CMK (cell line): ENCODE results near the gene DHRS9.
"Not testable (repeated sequence)": the region's sequence is repeated elsewhere in the genome, so short reads cannot be mapped to it uniquely, and the experiment has no call there.

ENCODE experiments used
- DNase-seq: peaks from one replicate; pipeline ENCODE4 v3.0.0-alpha.2; 2010; ENCODE audit warnings: low read depth

Gene DHRS9

DNA sequence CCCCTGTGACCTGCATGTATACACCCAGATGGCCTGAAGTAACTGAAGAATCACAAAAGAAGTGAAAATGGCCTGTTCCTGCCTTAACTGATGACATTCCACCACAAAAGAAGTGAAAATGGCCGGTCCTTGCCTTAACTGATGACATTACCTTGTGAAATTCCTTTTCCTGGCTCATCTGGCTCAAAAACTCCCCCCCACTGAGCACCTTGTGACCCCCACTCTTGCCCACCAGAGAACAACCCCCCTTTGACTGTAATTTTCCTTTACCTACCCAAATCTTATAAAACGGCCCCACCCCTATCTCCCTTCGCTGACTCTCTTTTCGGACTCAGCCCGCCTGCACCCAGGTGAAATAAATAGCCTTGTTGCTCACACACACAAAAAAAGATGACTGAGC, 67.1 kb downstream of the DHRS9 start:
- DNase-seq, result not testable (repeated sequence)

DNA sequence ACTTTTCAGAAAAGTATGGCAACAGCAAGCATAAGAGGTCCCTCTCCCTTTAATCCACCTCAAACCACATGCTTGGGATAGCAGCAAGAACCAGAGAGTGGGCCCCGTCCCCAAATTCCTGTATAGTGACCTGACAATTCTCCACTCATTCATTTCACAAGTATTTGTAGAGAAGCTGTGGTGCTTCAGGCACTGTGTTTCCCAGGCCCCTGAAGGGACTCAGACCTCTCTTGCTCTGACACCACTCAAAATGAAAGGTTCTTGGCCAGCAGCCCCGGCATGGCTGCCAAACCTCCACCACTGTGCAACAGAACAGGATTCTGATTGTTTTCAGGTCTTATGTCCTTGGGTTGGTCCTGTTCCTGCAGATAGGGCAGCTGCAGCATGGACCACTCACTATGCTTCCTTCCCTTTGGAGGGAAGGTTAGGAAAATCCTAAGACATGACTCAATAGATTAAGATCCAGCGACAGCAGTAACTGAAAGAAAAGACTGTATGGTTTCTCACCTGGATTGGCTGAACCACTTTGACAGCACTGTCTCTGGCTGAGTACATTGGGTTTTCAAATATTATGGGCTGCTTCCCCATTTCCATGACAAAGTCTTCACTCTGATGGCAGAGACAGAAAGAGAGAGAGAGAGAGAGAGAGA, 67.6 kb downstream of the DHRS9 start:
- DNase-seq, result no peak

DNA sequence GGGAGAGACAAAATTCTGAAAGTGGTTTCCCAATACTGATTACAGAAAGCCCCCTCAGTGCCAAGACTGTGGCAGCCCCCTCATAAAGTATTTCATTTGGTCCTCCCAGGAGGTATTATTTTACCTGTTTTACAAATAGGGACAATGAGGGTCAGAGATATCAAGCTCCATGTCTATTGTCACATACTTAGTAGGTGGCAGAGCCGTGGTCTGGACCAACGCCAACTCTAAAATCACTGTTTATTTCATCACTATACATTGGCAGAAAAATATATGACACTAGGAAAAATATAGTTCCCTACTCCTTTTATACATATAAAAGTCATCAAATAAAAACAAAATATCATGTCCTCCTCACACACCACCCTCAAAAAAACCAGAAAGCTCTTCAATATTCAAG, 68.6 kb downstream of the DHRS9 start:
- DNase-seq, result no peak

DNA sequence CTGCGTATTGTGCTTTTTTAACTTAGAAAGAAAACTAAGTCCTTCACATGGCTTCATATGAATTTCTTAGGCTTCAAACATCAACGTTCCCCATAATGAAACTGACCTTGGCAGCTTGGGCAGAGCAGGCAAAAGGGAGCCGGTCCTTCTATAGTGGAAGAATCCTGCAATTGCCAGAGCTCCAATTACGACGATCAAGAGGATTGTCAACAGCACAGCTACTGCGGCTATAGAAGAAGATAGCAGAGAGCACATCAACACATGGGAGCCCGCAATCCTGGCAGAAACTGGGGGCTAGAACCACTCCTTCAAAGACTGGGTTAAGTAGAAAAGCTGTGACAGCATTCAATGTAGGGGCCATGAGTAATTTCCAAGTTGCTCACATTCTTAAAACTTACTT, 69.8 kb downstream of the DHRS9 start:
- DNase-seq, result no peak

DNA sequence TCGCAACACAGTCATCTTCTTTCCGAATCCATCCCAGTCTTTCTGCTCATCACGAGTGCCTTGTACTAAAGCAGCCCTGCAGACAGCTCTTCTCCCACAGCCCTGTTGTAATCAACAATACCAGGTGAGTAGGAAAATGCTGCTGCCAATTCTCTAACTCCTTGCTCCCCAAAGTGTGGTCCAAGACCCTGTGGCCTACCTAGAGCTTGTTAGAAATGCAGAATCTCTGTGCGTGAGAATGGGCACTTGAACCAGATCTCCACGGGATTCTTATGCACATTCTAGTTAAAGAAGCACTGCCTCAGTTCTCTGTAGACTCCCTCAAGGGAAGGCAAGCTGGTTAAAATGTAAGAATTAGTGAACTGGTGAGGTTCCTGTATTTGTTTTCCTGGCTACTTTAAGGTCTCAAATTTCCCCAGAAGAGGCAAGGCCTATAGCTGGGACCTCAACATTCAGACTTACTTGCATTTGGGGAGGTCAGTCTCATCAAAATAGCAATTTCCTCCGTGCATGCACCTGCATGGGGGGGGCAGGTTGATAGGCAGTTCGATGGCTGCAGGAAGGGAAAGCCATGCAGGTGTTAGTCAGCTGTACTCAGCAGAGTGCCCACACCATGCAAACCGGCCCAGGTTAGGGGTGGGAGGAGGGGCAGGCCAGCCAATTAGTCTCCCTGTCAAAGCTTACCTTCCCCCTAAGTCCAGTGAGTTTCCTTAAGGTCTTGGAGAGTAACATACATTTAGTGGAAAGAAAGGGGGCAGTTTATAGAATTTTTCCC, 70.8 kb downstream of the DHRS9 start:
- no peak for DNase-seq

DNA sequence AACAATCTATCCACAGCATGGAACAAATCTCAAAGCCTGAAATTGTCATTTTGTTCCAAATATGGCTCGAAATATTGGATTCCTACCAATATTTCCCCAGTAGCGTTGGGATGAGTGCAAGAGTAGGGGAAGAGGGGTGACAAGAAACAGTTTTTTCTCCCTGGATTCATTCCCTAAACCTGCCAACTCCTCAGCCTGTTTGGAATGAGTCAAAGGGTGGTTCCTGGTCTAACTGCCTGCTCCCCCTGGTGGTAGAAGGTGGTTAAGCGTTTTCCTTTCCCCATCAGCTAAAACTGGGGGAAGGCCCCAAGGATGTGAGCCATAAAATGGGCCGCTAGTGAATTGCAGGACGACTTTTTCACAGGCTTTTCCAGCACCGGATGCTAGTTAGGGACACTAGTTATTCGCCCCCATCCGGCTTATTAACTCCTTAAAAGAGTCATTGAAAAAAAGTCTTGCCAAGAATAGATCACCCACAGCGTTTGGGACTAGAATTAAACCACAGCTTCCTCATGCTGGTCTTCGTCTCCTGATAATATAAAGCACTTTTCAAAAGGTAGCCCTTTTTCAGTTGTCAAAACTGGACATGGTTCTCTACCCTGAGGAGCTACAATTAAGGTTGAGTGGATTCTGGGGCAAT, 72.5 kb downstream of the DHRS9 start:
- DNase-seq, result peak; percentile 35

DNA sequence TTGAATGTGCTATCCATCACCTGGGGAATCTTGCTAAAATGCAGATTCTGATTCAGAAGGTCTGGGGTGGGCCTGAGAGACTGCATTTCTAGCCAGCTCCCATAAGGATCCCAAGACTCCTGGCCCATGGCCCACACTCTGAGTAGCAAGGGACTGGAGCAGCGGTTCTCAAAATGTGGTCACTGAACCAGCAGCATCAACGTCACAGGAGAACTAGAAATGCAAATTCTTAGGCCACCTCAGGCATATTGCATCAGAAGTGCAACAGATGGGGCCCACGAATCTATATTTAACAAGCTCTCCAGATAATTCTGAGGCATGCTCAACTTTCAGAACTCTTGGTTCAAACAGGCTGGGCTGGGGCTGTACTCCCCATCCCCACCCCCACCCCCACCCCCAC, 74.6 kb downstream of the DHRS9 start:
- DNase-seq, result no peak
